IPS-20b (cell line): ENCODE data around the gene NAPB.

Source experiments
- H3K27ac ChIP-seq: one replicate; pipeline ENCODE4 v1.5.1; 2013; ENCODE audit warnings: low read length
- H3K27me3 ChIP-seq: 2 replicates; pipeline ENCODE4 v1.6.1; 2013; ENCODE audit warnings: mild to moderate bottlenecking, low read length, inconsistent platforms; ENCODE audit not compliant: insufficient read depth
- H3K36me3 ChIP-seq: 2 replicates; pipeline ENCODE4 v1.6.1; 2013; ENCODE audit warnings: low read depth, mild to moderate bottlenecking, inconsistent platforms, low read length, moderate library complexity; ENCODE audit not compliant: insufficient read depth
- H3K4me1 ChIP-seq: 2 replicates; pipeline ENCODE4 v1.6.1; 2013; ENCODE audit warnings: mild to moderate bottlenecking, control low read depth, inconsistent platforms, low read length, moderate library complexity; ENCODE audit not compliant: insufficient read depth
- H3K4me3 ChIP-seq: 2 replicates; pipeline ENCODE4 v1.5.1; 2013; ENCODE audit warnings: mild to moderate bottlenecking, low read length, inconsistent platforms
- H3K9ac ChIP-seq: 2 replicates; pipeline ENCODE4 v1.6.1; 2013; ENCODE audit warnings: low read depth, mild to moderate bottlenecking, inconsistent platforms, low read length, moderate library complexity
- H3K9me3 ChIP-seq: 2 replicates; pipeline ENCODE4 v1.6.1; 2013; ENCODE audit warnings: mild to moderate bottlenecking, low read depth, low read length, inconsistent platforms; ENCODE audit not compliant: insufficient read depth

NAPB gene

DNA sequence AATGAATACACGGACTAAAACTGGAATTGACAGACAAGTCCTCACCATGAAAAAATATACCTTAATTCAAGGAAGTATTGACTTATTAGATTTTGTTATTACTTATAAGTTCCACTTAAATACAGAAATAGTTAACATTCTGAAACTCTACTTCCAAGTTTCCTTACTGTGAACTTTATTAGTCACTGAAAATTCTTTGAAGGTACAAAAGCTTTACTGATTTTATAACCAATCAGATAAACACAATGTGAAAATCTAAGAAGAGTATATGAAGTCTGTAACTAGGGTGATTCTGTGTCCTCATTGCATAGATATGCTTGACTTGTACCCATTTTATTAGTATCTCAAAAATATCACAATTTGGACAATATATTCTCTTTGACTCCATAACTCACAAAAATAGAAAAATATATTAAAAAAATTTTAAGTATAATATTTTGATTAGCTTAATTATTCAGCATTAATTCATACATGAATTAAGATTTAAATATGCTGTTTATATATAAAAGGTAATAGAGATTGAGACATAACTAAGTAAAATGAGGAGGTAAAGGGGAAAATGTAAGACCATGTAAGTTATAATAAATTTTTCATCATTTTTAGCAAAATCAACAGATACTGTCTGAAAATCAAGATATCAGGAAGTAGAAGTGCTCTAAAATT lies 6.6 kb downstream of the NAPB start:
- H3K27me3 ChIP-seq = no peaks in the 10 kb centered on the region
- H3K36me3 ChIP-seq = no peaks in the 10 kb centered on the region
- no peak overlapping the region for H3K4me3 ChIP-seq
- H3K27ac ChIP-seq = no peak overlapping the region
- H3K9ac ChIP-seq = no peak overlapping the region
- H3K9me3 ChIP-seq = no peaks in the 10 kb centered on the region
- peaks cover 10% of the 10 kb centered on the region; the same call in 1 of the 2 replicates for H3K4me1 ChIP-seq

GRCh38 chr20:23413862-23414422 lies 7.3 kb downstream of the NAPB start:
- no peaks in the 10 kb centered on the region for H3K9me3 ChIP-seq
- no peak overlapping the region for H3K9ac ChIP-seq
- H3K4me1 ChIP-seq = 0 out of 2 replicates have a peak, but pooled peaks cover 2% of the 10 kb centered on the region
- H3K27ac ChIP-seq = no peak overlapping the region
- H3K4me3 ChIP-seq = no peak overlapping the region
- no peaks in the 10 kb centered on the region for H3K36me3 ChIP-seq
- no peaks in the 10 kb centered on the region for H3K27me3 ChIP-seq

GRCh38 chr20:23412026-23412425 lies 9.3 kb downstream of the NAPB start:
- no peak overlapping the region for H3K27ac ChIP-seq

DNA sequence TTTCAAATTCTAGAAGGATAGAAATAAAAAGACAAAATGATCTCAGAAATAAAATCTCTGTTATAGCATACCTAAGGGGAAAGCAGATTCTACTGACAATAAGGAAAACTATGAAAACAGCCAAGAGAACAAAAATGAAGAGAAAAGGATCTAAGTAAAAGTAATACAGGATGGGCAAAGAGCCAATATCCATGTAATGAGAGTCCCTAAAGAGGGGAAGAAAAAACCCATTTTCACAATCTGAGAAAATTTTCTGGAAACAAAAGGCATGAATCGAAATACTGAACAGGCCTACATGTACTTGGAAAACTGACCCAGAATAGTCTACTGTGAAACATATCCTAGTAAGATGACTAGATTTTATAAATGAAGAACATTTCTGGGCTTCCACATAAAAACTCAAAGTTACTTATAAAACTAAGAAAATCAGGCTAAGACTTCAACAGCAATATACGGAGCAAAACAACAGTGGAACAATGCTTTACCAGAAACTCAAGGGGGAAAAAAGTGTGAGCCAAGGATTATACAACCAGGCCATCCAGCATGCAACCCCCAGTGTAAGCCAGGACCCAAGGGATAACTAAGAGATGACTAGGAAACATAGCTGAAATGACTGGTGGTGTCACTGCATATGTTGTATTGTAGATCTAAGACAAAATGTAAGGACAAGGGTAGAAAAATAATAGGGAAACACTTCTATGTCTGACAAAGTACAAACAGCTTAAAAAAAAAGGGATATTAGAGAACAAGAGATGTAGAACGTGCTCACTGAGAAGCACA lies 10.2 kb downstream of the NAPB start:
- Histone ChIP-seq H3K27me3 (no peaks in the 10 kb centered on the region), H3K4me3 (no peak overlapping the region), H3K36me3 (no peaks in the 10 kb centered on the region), H3K27ac (no peak overlapping the region), H3K9ac (no peak overlapping the region), H3K4me1 (0 out of 2 replicates have a peak, but pooled peaks cover 2% of the 10 kb centered on the region), H3K9me3 (no peaks in the 10 kb centered on the region)

More at GRCh38 chr20:23412026-23412425, 9.3 kb downstream of the NAPB start:
- Histone ChIP-seq H3K4me3 (no peak overlapping the region), H3K27me3 (no peaks in the 10 kb centered on the region), H3K9me3 (no peaks in the 10 kb centered on the region), H3K36me3 (no peaks in the 10 kb centered on the region), H3K4me1 (0 out of 2 replicates have a peak, but pooled peaks cover 2% of the 10 kb centered on the region), H3K9ac (no peak overlapping the region)

DNA sequence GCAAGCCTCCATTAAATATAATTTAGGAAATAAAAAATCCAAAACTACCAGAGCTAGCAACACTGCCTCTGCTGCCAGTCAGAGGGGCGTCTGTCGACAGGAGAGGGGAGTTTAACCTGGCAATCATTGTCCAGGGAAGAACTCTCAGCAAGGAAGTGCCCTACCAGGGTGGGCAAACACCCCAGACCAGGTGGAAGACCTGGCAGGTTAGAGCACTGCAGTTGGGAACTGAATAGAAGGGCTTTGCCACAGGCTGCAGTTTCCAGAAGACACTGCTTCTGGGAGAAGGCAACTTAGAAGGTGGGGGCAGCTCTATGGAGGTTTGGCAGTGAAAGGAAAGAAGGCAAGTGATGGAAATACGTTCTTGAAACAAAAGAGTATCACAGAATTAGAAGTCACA lies 11.5 kb downstream of the NAPB start:
- Histone ChIP-seq H3K27ac (no peak overlapping the region), H3K36me3 (no peaks in the 10 kb centered on the region), H3K9me3 (no peaks in the 10 kb centered on the region), H3K4me3 (no peak overlapping the region), H3K9ac (no peak overlapping the region), H3K4me1 (0 out of 2 replicates have a peak, but pooled peaks cover 2% of the 10 kb centered on the region), H3K27me3 (no peaks in the 10 kb centered on the region)

DNA sequence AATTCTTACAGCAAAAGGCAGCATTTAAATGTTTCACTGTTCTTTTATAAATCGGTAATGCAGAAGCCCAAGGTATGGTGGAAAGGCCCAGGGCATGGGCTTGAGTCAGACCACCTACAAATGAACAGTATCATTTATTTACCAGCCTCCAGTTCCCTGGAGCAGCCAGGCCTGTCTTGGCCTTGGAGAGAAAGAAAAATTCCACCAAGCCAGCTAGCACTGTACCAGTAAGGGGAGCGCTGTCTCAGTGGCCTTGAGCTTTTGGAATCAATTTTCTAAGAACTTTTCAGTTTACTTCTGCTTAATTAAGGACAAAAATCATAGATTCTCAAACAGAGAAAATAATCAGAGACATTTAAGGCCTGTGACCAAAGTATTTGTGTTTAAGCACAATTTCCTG lies 12.3 kb downstream of the NAPB start:
- Histone ChIP-seq H3K36me3 (no peaks in the 10 kb centered on the region), H3K27me3 (no peaks in the 10 kb centered on the region), H3K9ac (no peak overlapping the region), H3K27ac (no peak overlapping the region), H3K4me1 (0 out of 2 replicates have a peak, but pooled peaks cover 2% of the 10 kb centered on the region), H3K9me3 (no peaks in the 10 kb centered on the region), H3K4me3 (no peak overlapping the region)

GRCh38 chr20:23407781-23408464 lies 13.4 kb downstream of the NAPB start:
- Histone ChIP-seq H3K27ac (no peak overlapping the region), H3K4me1 (0 out of 2 replicates have a peak, but pooled peaks cover 2% of the 10 kb centered on the region), H3K36me3 (no peaks in the 10 kb centered on the region), H3K27me3 (no peaks in the 10 kb centered on the region), H3K4me3 (no peak overlapping the region), H3K9me3 (no peaks in the 10 kb centered on the region), H3K9ac (no peak overlapping the region)

- Histone ChIP-seq H3K36me3 (0 out of 2 replicates have a peak, but pooled peaks cover 9% of the 10 kb centered on the region), H3K4me1 (0 out of 2 replicates have a peak, but pooled peaks cover 2% of the 10 kb centered on the region), H3K9ac (no peak overlapping the region), H3K27me3 (no peaks in the 10 kb centered on the region), H3K27ac (no peak overlapping the region), H3K4me3 (no peak overlapping the region), H3K9me3 (no peaks in the 10 kb centered on the region)
Observed at GRCh38 chr20:23406880-23407279, 14.4 kb downstream of the NAPB start.

DNA sequence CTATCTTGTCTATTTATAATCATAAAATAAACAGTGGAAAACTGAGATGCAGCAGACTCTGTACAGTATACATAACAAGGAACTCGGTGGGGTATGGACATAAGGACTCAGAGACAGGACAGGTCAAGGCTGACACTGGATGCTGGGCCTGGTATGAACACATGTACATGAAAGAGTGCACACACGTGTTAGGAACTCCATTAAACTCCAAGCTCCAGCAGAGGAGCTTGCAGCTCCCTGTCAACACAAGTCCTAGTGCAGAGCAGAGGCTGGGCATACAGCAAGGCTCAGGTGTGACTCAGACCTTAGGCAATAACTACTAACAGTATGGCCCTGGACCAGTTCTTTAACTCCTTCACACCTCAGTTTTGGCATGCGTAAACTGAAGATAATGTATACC lies 17.1 kb downstream of the NAPB start:
- Histone ChIP-seq H3K36me3 (0 out of 2 replicates have a peak, but pooled peaks cover 13% of the 10 kb centered on the region), H3K9ac (no peak overlapping the region), H3K27ac (no peak overlapping the region), H3K9me3 (no peaks in the 10 kb centered on the region), H3K27me3 (no peaks in the 10 kb centered on the region), H3K4me3 (no peak overlapping the region), H3K4me1 (no peaks in the 10 kb centered on the region)

DNA sequence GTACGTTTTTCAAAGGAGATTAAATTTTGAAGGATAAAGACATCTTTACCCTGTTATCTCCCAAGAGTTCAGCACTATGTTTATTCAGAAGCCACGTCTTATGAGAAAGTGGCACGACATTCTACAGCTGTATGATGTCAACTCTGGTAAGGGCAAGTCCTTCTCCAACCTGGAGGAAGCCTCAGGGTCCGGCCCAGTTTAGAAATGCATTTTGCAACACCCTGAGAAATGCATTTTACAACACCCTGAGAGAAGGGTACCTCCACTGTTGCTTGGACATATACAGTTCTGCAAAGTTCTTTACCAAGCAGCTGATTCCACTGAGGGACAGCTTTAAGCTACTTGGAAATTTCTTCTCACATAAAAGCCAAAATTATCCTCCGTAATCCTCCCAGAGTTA lies 17.5 kb downstream of the NAPB start:
- Histone ChIP-seq H3K27ac (no peak overlapping the region), H3K4me1 (no peaks in the 10 kb centered on the region), H3K9me3 (no peaks in the 10 kb centered on the region), H3K27me3 (no peaks in the 10 kb centered on the region), H3K36me3 (0 out of 2 replicates have a peak, but pooled peaks cover 13% of the 10 kb centered on the region), H3K9ac (no peak overlapping the region), H3K4me3 (no peak overlapping the region)

DNA sequence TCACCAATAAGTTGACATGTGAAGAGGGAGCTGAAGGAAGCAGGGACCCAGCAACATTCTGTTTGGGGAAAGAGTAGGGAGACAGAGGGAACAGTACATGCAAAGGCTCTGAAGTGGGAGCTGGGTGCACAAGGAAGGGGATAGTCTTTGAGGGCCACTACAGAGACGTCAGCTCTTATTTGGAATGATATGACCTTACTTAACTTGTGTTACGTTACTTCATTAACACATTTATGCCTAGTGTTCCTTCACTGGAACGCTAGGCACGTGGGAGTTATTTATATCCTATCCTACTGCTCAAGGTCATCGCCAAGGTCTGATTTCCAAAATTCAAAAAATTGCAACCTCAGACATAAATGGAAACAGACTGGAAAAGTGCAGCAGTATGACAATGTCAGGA lies 20.2 kb downstream of the NAPB start:
- Histone ChIP-seq H3K4me1 (no peaks in the 10 kb centered on the region), H3K4me3 (no peak overlapping the region), H3K9me3 (no peaks in the 10 kb centered on the region), H3K9ac (no peak overlapping the region), H3K36me3 (peaks cover 26% of the 10 kb centered on the region; the same call in 1 of the 2 replicates), H3K27me3 (no peaks in the 10 kb centered on the region), H3K27ac (no peak overlapping the region)
